ENCODE results near the gene CYP2A6. TPM values are rescaled to one million over a fixed set of nuclear protein-coding genes. Genes with fewer than 3 reads are reported as not detected.
"Not testable (repeated sequence)": the region's sequence is repeated elsewhere in the genome, so short reads cannot be mapped to it uniquely, and the experiment has no call there.

CYP2A6 gene
- total and polyA plus RNA-seq, 2 donors: 1.5 TPM; not detected in 1

DNA sequence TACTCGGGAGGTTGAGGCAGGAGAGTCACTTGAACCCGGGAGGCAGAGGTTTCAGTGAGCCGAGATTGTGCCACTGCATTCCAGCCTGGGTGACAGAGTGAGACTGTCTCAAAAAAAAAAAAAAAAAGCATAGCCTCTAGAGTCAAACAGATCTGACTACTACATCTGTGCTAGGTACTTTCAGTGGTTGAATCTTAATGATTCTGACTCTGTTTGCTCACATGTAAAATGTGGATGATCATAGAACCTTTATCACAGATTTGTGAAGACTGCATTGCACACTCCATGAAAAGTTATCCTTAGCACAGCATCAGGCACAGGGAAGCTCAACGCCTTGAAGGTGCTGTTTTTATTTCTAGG, 17.8 kb downstream of the CYP2A6 start:
- H3K27ac ChIP-seq (ENCODE audit: low read depth); H3K36me3 ChIP-seq (ENCODE audit: insufficient read depth); H3K4me1 ChIP-seq (ENCODE audit: insufficient read depth); DNase-seq (ENCODE audit: extremely low spot score); H3K4me3 ChIP-seq (ENCODE audit: low read depth, low read length): not testable (repeated sequence)
- WGBS: 73% methylated on average over 4 of the region's 4 CpGs

DNA sequence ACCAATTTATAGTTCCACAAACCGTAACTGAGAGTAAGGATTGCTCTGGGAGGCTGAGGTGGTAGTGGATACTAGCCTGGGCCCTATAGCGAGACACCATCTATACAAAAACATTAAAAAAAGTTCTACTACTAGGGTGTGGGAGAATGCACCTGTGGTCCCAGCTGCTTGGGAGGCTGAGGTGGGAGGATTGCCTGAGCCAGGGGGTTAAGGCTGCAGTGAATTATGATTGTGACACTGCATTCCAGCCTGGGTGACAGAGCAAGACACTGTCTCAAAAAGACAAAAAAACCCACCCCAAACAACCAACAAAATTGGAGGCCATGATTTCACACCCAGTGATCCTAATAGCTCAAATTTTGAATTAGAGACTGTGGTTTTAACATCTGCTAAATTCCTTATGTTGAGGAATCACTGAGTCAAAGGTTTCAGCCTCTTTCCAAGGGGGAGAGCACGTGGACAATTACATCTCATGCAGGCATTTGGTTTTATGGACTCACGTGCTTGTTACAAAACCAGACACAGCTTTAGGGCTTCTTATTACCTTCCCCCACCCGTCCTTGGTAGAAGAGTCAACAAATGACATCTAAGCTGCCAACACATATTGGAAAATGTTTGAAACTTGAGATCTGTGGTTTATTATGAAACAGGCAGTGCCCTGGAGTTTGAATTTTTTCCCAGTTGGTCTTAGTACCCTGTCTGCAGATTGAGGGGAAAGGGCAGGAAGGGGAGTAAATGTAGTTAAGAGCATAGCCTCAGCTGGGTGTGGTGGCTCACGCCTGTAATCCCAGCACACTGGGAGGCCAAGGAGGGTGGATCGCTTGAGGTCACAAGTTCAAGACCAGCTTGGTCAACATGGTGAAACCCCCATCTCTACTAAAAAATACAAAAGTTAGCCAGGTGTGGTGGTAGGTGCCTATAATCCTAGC, 18.5 kb downstream of the CYP2A6 start:
- no peak overlapping the region for H3K4me3 ChIP-seq (ENCODE audit: low read depth, low read length)
- H3K36me3 ChIP-seq (ENCODE audit: insufficient read depth): no peaks in the 10 kb centered on the region
- DNase-seq (ENCODE audit: extremely low spot score): no peak
- H3K27ac ChIP-seq (ENCODE audit: low read depth): peak overlapping the region; percentile 79
- WGBS: 52% methylated on average over 7 of the region's 7 CpGs
- H3K4me1 ChIP-seq (ENCODE audit: insufficient read depth): no peaks in the 10 kb centered on the region

DNA sequence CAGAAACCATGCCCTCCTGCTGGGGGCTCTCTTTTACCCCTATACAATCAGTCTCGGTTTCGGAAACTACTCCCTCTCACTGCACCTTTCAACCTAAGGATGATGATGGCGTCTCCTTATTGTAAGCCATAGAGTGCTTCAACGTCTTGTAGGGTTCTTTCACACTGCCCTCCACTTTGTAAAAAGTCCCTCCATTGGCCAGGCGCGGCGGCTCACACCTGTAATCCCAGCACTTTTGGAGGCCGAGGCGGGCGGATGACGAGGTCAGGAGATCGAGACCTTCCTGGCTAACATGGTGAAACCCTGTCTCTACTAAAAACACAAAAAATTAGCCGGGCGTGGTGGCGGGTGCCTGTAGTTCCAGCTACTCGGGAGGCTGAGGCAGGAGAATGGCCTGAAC, 19.5 kb downstream of the CYP2A6 start:
- H3K4me3 ChIP-seq (ENCODE audit: low read depth, low read length); DNase-seq (ENCODE audit: extremely low spot score); H3K27ac ChIP-seq (ENCODE audit: low read depth); H3K4me1 ChIP-seq (ENCODE audit: insufficient read depth); H3K36me3 ChIP-seq (ENCODE audit: insufficient read depth): not testable (repeated sequence)
- 97% methylated on average over 16 of the region's 16 CpGs for WGBS

DNA sequence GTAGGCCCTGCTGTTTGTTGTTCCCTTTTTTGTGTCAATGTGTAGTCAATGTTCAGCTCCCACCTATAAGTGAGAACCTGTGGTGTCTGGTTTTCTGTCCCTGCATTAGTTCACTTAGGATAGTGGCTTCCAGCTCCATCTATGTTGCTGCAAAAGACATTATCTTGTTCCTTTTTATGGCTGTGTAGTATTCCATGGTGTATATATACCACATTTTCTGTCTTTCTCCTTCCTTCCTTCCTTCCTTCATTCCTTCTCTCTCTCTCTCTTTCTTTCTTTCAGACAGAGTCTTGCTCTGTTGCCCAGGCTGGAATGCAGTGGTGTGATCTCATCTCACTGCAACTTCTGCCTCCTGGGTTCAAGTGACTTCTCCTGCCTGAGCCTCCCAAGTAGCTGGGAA, 21.0 kb downstream of the CYP2A6 start:
- Histone ChIP-seq H3K4me1 (ENCODE audit: insufficient read depth) (no peaks in the 10 kb centered on the region), H3K4me3 (ENCODE audit: low read depth, low read length) (no peak overlapping the region), H3K27ac (ENCODE audit: low read depth) (no peak overlapping the region), H3K36me3 (ENCODE audit: insufficient read depth) (no peaks in the 10 kb centered on the region)
- no peak for DNase-seq (ENCODE audit: extremely low spot score)

DNA sequence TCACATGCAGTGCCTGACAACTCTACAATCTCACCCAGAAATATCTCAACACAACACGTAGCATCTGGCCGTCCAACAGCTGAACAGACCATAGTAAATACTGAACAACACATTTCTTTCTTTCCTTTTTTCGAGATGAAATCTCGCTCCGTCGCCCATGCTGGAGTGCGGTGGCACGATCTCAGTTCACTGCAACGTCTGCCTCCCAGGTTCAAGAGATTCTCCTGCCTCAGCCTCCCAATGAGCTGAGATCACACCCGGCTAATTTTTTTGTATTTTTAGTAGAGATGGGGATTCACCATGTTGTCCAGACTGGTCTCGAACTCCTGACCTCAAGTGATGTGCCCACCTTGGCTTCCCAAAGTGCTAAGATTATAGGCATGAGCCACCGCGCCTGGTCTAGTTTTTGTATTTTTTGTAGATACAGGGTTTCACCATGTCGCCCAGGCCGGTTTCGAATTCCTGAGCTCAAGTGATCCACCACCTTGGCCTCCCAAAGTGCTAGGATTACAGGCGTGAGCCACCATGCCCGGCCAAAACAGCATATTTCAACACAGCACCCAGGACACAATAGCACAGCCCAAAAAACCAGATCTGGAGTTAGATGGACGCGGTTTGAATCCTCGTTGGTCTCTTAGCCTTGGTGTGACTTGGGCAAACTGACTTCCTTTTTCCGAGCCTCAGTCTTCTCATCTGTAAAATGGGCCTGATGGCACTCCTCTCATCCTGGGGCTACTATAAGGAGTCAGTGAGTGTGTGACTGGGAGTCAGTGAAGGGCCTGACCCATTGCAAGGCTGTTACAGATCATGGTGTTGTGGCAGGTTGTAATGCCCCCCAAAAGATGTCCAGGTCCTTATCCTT, 22.6 kb downstream of the CYP2A6 start:
- Histone ChIP-seq H3K4me3 (ENCODE audit: low read depth, low read length) (no peak overlapping the region), H3K27ac (ENCODE audit: low read depth) (no peak overlapping the region), H3K4me1 (ENCODE audit: insufficient read depth) (no peaks in the 10 kb centered on the region), H3K36me3 (ENCODE audit: insufficient read depth) (no peaks in the 10 kb centered on the region)
- DNase-seq (ENCODE audit: extremely low spot score): no peak
- WGBS: 95% methylated on average over 22 of the region's 22 CpGs

DNA sequence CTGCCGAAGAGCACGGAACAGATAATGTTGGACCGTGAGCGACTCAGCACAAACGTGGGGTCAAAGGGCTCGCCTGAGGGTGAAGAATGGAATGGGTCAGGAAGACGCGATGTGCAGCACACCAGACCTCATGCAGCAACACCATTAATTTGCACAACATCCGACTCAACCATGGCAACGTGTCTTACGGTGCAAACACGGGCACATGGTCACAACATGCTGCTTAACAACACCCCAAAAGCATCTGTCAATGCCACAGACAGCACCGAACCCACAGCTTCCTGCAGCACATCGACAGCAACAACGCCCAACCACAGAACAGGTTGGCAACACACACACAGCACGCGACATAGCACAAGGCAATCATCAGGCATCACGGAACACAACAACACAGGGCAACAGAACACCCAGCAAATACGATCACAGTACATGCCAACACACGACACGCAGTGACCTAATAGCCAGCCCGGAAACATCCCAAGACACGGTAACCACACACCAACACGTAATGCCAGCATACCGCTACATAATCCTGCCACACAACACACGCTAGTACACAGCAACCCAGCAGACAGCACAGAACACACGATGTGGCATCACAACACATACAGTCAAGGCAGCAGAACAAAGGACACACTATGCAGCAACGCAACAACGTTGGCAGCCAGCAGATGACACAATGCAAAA, 23.4 kb downstream of the CYP2A6 start:
- WGBS: 87% methylated on average over 29 of the region's 29 CpGs
- not testable (repeated sequence) for H3K4me3 ChIP-seq (ENCODE audit: low read depth, low read length); H3K36me3 ChIP-seq (ENCODE audit: insufficient read depth); H3K27ac ChIP-seq (ENCODE audit: low read depth); H3K4me1 ChIP-seq (ENCODE audit: insufficient read depth); DNase-seq (ENCODE audit: extremely low spot score)

DNA sequence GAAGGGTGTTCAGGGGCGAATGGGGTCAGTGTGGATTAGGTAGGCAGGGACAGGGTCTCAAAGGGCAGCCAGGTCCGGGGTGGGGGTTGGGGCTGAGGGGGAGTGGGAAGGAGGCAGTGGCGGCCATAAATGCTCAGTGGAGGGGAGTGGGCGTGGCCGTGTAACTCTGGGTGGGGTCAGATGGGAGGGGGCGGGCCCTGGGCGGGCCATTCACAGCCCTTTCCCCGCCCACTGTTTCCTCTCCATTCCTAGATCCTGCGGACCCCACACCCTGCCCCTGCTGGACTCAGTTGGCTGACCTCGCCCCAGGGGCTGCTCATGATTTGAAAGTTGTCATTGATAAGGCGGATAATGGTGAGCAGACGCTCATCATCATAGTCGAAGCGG, 23.9 kb downstream of the CYP2A6 start:
- not testable (repeated sequence) for H3K4me1 ChIP-seq (ENCODE audit: insufficient read depth); H3K36me3 ChIP-seq (ENCODE audit: insufficient read depth); H3K27ac ChIP-seq (ENCODE audit: low read depth); H3K4me3 ChIP-seq (ENCODE audit: low read depth, low read length); DNase-seq (ENCODE audit: extremely low spot score)
- WGBS: 80% methylated on average over 9 of the region's 14 CpGs

DNA sequence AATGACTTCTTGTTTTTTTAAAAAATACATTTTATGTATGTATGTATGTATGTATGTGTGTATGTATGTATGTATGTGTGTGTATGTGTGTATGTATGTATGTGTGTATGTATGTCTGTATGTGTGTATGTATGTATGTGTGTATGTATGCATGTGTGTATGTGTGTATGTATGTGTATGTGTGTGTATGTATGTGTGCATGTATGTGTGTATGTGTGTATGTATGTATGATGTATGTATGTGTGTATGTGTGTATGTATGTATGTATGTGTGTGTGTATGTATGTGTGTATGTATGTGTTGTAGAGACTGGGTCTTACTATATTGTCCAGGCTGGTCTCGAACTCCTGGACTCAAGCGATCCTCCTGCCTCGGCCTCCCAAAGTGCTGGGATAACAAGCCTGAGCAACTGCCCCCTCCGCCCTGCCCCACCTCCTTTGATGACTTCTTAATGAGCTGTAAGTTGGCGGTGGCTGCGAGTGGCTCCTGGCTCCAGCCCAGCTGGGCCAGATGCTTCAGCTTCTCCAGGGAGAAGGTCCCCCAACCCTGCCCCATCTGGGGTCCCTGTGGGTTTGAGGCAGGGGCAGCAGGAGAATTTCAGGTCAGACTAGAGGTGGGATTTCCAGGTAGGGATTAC, 24.7 kb downstream of the CYP2A6 start:
- not testable (repeated sequence) for H3K4me3 ChIP-seq (ENCODE audit: low read depth, low read length); DNase-seq (ENCODE audit: extremely low spot score); H3K4me1 ChIP-seq (ENCODE audit: insufficient read depth); H3K36me3 ChIP-seq (ENCODE audit: insufficient read depth); H3K27ac ChIP-seq (ENCODE audit: low read depth)
- WGBS: 84% methylated on average over 6 of the region's 6 CpGs

DNA sequence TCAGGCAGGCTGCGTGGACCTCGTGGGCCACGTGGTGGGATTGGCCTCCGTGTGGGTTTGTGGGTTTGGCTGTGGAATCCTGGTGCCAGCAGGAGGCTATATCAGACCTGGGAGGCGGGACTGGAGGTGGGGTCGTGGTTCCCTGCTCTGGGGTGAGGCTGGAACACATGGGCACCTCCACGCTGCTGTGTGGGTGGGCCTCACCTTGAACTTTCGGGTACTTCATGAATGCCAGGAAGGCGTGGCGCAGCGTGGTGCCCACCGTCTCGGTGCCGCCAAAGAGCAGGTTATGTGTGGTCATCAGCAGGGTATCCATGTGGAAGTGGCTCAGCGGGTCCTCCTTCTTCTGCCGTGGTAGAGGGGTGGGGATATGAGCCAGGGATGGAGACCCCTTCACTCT, 25.3 kb downstream of the CYP2A6 start:
- H3K4me1 ChIP-seq (ENCODE audit: insufficient read depth); H3K4me3 ChIP-seq (ENCODE audit: low read depth, low read length); DNase-seq (ENCODE audit: extremely low spot score); H3K36me3 ChIP-seq (ENCODE audit: insufficient read depth); H3K27ac ChIP-seq (ENCODE audit: low read depth): not testable (repeated sequence)
- WGBS: 94% methylated on average over 16 of the region's 16 CpGs

DNA sequence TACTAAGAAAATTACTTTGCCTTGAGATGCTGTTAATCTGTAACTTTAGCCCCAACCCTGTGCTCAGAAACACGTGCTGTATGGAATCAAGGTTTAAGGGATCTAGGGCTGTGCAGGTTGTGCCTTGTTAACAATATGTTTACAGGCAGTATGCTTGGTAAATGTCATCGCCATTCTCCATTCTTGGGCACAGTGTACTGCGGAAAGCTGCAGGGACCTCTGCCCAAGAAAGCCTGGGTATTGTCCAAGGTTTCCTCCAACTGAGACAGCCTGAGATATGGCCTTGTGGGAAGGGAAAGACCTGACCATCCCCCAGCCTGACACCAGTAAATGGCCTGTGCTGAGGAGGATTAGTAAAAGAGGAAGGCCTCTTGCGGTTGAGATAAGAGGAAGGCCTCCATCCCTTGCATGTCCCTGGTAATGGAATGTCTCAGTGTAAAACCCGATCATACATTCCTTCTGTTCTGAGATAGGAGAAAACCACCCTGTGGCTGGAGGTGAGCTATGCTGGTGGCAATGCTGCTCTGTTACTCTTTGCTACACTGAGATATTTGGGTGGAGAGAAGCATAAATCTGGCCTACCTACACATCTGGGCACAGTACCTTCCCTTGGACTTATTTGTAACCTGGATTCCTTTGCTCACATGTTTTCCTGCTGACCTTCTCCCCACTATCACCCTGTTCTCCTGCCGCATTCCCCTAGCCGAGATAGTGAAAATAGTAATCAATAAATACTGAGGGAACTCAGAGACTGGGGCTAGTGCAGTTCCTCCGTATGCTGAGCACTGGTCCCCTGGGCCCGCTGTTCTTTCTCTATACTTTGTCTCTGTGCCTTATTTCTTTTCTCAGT, 27.3 kb downstream of the CYP2A6 start:
- not testable (repeated sequence) for H3K27ac ChIP-seq (ENCODE audit: low read depth); H3K36me3 ChIP-seq (ENCODE audit: insufficient read depth); H3K4me1 ChIP-seq (ENCODE audit: insufficient read depth); H3K4me3 ChIP-seq (ENCODE audit: low read depth, low read length); DNase-seq (ENCODE audit: extremely low spot score)
- 49% methylated on average over 9 of the region's 9 CpGs for WGBS

DNA sequence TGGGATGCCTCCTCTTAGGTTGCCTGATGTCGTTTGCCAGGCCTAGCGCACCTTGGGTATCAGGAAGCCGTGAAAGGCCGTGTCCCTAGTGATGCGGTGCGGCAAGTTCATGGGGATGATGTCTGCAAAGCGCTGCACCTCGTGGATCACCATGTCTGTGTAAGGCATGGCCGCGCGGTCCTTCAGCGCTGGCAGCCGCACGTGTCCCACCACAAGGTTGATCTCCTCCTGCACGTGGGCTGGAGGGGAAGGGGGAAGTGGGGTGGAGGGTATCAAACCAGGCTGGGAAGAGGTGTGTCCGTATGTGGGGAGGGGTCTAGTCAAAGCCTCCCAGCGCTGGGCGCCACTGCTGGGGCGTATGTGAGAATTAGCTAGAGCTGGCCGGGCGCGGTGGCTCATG, 28.1 kb downstream of the CYP2A6 start:
- Histone ChIP-seq H3K4me1 (ENCODE audit: insufficient read depth) (peaks cover 2% of the 10 kb centered on the region), H3K36me3 (ENCODE audit: insufficient read depth) (no peaks in the 10 kb centered on the region), H3K27ac (ENCODE audit: low read depth) (no peak overlapping the region), H3K4me3 (ENCODE audit: low read depth, low read length) (no peak overlapping the region)
- WGBS: 86% methylated on average over 22 of the region's 22 CpGs
- no peak for DNase-seq (ENCODE audit: extremely low spot score)

DNA sequence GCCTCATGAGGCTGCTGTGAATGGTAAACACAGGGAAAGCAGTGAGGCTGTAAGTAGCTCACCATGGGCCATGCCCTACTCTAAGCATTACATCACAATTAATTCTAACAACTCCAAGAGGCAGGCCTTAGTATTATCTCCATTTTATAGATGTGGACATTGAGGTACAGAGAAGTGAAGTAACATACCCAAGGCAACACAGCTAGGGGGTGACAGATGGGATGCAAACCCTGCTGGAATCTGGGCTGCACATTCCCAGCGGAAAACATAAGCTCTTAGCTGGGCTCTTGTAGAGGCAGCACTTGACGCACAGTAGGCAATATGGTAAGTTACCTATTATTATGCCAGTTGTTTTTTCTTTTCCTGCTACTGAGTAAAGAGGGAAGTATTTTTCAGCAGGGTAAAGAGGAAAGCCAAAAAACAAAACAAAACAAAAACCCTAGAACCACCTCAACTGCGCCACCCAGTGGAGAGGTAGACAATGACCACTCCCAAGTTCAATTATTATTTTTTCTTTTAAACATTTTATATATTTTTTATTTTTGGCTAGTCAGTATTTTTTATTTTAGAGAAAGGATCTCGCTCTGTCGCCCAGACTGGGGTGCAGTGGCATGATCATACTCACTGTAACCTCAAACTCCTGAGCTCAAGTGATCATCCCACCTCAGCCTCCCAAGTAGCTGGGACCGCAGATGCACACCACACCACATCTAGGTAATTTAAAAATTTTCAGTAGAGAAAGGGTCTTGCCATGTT, 30.6 kb downstream of the CYP2A6 start:
- H3K27ac ChIP-seq (ENCODE audit: low read depth): peak overlapping the region; percentile 50
- not testable (repeated sequence) for DNase-seq (ENCODE audit: extremely low spot score); H3K4me3 ChIP-seq (ENCODE audit: low read depth, low read length); H3K4me1 ChIP-seq (ENCODE audit: insufficient read depth); H3K36me3 ChIP-seq (ENCODE audit: insufficient read depth)
- WGBS: 51% methylated on average over 6 of the region's 6 CpGs

Data from urinary bladder (tissue), 4 donors.